Lower leg skin (tissue), 4 donors: ENCODE results near the gene MED20. TPM values are rescaled to one million over a fixed set of nuclear protein-coding genes. Genes with fewer than 3 reads are reported as not detected.
A peak's percentile ranks its signal among the peaks of the same experiment; 100 is the strongest.

Source experiments
- DNase-seq, 2 donors: peaks; one replicate each; pipeline ENCODE4 v3.0.0-alpha.2; 2019; ENCODE audit warnings: low spot score in 2 of 2
- H3K4me3 ChIP-seq: fragments of 200-600 bp; sonication (generic); 2 replicates; pipeline ENCODE4 v1.5.1; 2017; ENCODE audit warnings: mild to moderate bottlenecking, low read depth; ENCODE audit not compliant: poor library complexity, severe bottlenecking
- CTCF ChIP-seq, 3 donors: fragments of 450-650 bp; IDR thresholded peaks; one replicate each; pipeline ENCODE4 v1.5.1; 2016; ENCODE audit warnings: antibody characterized with exemption in 3 of 3, mild to moderate bottlenecking in 3 of 3, moderate library complexity in 2 of 3
- POLR2A ChIP-seq, 2 donors: fragments of 450-650 bp; IDR thresholded peaks; one replicate each; pipeline ENCODE4 v1.6.1; 2016 to 2017; ENCODE audit warnings: antibody characterized with exemption in 2 of 2, mild to moderate bottlenecking in 1 of 2, moderate library complexity in 1 of 2
- WGBS, 2 donors: methylation state at CpG; one replicate each; pipeline ENCODE4 v1.1.5; 2018; 5-methylcytosine and 5-hydroxymethylcytosine counted together
- intact Hi-C: fragments of 100-400 bp; cut with DNase I; formaldehyde crosslinking; loops from one replicate; pipeline ENCODE4 v1.15.0; 2023; ENCODE audit warnings: low total_unique reads
- total RNA-seq, 4 donors: library from RNA; depleted of rRNA; stranded (reverse); fragments of >200 nt; gene quantifications; one replicate each; pipeline ENCODE4 v1.1.0, GENCODE V29; 2016

MED20 gene
- total RNA-seq, 4 donors from 2014 or later, result 5.7 to 11.5 (median 9.8) TPM

- no peak overlapping the region for H3K4me3 ChIP-seq
- intact Hi-C loops, result loop anchor here (10.0 kb wide), 2 partner anchors 145 to 245 kb away; partner anchors contain the start of genes GUCA1A, PRICKLE4 and TOMM6
- DNase-seq, result no peak
- 87 to 88% methylated on average over 6 of the region's 6 CpGs for WGBS, 2 donors
- no peak for TF ChIP-seq POLR2A (IDR thresholded peaks at IDR 0.05)
- no peak for TF ChIP-seq CTCF (IDR thresholded peaks at IDR 0.05)
Measured at GRCh38 chr6:41929924-41930323, 9.0 kb upstream of the MED20 start.

- intact Hi-C loops, result loop anchor here (10.0 kb wide), 1 partner anchor 142 kb away; the partner anchor contains the start of genes PRICKLE4 and TOMM6
- TF ChIP-seq CTCF (IDR thresholded peaks at IDR 0.05), result no peak
- WGBS, 2 donors, result 86 to 87% methylated on average over 6 of the region's 6 CpGs
- no peak overlapping the region for H3K4me3 ChIP-seq
- DNase-seq, result no peak
Measured at GRCh38 chr6:41927253-41927652, 6.3 kb upstream of the MED20 start.

- TF ChIP-seq CTCF (IDR thresholded peaks at IDR 0.05), result no peak
- TF ChIP-seq POLR2A (IDR thresholded peaks at IDR 0.05), result no peak
- no peak for DNase-seq
- 4 to 6% methylated on average over 7 of the region's 7 CpGs for WGBS, 2 donors
- intact Hi-C loops, result loop anchor here (10.0 kb wide), 1 partner anchor 137 kb away; the partner anchor contains the start of genes PRICKLE4 and TOMM6
- H3K4me3 ChIP-seq, result peak overlapping the region; percentile 91
Measured at GRCh38 chr6:41922154-41922553, 1.2 kb upstream of the MED20 start.

- 0% methylated on average over 20 of the region's 20 CpGs for WGBS, 2 donors
- DNase-seq, result no peak
- intact Hi-C loops, result loop anchor here (10.0 kb wide), 1 partner anchor 137 kb away; the partner anchor contains the start of genes PRICKLE4 and TOMM6
- no peak for TF ChIP-seq CTCF (IDR thresholded peaks at IDR 0.05)
- no peak for TF ChIP-seq POLR2A (IDR thresholded peaks at IDR 0.05)
- peak overlapping the region; percentile 91 for H3K4me3 ChIP-seq
Measured at GRCh38 chr6:41921712-41921998, 716 bp upstream of the MED20 start.

GRCh38 chr6:41917528-41917927 lies 3.4 kb downstream of the MED20 start:
- TF ChIP-seq POLR2A (IDR thresholded peaks at IDR 0.05) (no peak), CTCF (IDR thresholded peaks at IDR 0.05) (no peak)
- 27 to 29% methylated on average over 4 of the region's 4 CpGs for WGBS, 2 donors
- DNase-seq, result no peak
- intact Hi-C loops, result loop anchor here (10.0 kb wide), 1 partner anchor 73 kb away; no protein-coding TSS in a partner anchor
- no peak overlapping the region for H3K4me3 ChIP-seq
